GM12891 (cell line): Measurements from ENCODE around the gene MS4A6A.

Source experiments
- POLR2A ChIP-seq: IDR thresholded peaks from 2 replicates; pipeline ENCODE4 v1.6.1; 2011; ENCODE audit warnings: low read depth, low read length, control low read depth
- POLR2AphosphoS5 ChIP-seq: IDR thresholded peaks from 2 replicates; pipeline ENCODE4 v1.6.1; 2011; ENCODE audit warnings: low read depth, low read length, control low read depth
- TAF1 ChIP-seq: IDR thresholded peaks from 2 replicates; pipeline ENCODE4 v1.6.1; 2011; ENCODE audit warnings: low read depth, low read length, control low read depth

- TF ChIP-seq POLR2AphosphoS5, result no peak
- no peak for TF ChIP-seq POLR2A
- TF ChIP-seq TAF1, result no peak
Measured at GRCh38 chr11:60143768-60144167, 39.1 kb downstream of the MS4A6A start.
